IPS DF 4.7 (cell line): Measurements from ENCODE around the gene EPGN.
"Not testable (repeated sequence)": the region's sequence is repeated elsewhere in the genome, so short reads cannot be mapped to it uniquely, and the experiment has no call there.

Experiments
- DNase-seq: peaks from one replicate; pipeline ENCODE4 v3.0.0-alpha.2; 2013; ENCODE audit warnings: low spot score; ENCODE audit errors: extremely low read depth

EPGN gene

DNA sequence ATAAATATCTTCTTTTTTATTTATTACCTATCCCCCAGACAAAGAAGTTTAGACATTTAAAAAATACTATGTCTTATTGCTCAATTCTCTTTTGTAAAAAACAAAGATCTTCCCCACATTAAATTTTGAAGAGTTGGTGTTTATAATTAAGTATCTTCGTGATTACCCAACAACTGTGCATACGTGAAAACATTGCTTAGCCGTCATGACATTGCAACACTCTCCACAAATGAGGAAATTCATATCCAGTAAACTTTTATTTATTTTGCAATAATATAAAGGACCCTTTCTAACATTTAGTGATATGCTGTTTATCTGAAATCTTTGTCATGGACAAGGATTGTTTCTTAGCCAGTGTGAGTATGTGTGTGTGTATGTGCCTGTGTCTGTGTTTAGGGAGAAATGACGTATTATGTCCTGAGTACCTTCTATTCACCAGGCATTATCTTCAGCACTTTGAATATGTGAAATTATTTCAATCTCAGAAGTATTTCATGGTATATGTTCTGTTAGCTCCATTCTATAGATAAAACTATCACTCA lies 30.6 kb downstream of the EPGN start:
- DNase-seq, result no peak

DNA sequence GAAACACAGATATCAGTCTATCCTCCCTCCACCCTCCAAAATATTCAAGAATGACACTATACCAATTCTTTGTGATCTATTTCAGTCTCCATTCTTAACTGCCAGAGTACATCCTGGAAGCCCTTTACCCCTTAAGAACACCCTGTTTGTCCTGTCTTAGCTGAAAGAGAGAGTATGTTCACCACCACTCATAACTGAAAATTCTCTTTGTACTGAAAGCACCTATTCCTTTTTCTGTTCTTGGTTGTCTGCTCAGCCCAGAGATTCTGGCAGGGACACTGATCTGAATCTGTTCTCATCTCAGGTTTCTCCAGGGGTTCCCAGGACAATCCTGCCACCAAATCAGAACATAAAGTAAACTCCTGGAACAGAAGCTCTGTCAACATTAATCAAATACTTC lies 31.2 kb downstream of the EPGN start:
- DNase-seq, result no peak

DNA sequence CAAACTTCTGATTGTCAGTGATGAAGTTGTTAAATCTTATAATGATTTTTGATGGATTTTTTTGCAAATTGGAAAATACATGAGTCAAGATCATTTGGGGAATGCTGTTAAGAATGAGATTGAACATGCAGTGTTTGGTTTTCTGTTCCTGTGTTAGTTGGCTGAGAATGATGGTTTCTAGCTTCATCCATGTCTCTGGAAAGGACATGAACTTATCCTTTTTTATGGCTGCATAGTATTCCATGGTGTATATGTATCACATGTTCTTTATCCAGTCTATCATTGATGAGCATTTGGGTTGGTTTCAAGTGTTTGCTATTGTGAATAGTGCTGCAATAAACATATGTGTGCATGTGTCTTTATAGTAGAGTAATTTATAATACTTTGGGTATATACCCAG lies 32.2 kb downstream of the EPGN start:
- DNase-seq, result not testable (repeated sequence)

DNA sequence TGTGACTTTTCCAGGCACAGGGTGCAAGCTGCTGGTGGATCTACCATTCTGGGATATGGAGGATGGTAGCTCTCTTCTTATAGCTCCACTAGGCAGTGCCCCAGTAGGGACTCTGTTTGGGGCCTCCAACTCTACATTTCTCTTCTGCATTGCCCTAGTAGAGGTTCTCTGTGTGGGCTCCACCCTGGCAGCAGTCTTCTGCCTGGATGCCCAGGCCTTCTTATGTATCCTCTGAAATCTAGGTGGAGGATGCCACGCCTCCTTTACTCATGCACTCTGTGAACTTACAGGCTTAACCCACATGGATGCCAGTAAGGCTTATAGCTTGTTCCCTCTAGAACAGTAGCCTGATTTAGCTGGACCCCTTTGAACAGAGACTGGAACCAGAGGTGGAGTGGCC lies 35.8 kb downstream of the EPGN start:
- no peak for DNase-seq

DNA sequence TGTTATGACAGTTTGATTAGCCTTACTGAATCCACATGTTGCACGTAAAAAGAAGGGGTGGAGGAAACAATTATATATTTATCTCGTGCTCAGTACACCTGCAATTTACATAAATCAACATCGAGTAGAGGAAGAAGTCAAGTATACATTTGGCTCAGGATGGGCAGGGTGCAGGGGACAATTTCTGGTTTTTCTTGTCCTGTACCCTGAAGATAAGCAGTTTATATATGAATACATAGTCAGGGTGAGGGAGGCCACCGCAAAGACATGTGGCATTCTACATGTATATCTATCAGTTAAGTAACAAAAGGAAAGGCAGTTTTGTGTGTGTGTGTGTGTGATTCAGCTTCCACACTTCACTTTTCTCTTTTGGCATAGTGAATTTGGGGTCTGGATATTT lies 45.6 kb downstream of the EPGN start:
- no peak for DNase-seq

DNA sequence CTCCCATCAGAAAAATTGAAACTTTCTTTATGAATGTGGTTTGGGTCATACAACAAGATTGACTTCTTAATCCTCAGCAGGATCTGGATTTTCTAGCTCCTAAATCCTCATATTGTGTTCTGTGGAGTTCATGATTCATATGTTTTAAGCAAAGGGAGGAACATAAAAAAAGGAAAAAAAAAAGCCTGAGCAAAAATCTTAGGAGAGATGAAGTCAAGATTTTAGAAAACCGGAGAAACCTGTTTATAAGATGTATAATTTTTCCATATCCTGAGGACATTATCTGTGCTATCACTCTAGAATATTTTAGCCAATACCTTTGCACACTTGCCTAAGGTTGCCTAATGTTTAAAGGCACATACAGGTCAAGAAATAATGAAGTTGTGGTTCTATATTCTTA lies 49.7 kb downstream of the EPGN start:
- no peak for DNase-seq

DNA sequence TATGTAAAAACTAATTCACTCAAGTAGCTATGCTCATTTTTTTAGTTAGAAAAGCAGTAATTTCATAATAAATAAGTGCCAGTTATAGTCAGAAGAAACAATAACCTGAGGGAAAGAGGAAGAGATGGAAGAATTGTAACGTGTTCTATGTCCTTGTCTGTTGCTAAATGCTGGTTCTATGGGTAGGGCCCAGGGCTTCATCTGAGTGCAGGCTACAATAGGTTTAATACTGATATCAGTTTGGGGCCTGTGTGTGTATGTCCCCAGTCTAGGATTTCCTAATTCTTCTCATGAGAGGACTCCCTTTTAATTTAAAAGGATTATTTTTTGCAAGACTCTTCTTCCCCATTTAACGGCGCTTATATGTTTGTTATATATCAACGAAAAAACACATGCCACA lies 53.4 kb downstream of the EPGN start:
- no peak for DNase-seq

DNA sequence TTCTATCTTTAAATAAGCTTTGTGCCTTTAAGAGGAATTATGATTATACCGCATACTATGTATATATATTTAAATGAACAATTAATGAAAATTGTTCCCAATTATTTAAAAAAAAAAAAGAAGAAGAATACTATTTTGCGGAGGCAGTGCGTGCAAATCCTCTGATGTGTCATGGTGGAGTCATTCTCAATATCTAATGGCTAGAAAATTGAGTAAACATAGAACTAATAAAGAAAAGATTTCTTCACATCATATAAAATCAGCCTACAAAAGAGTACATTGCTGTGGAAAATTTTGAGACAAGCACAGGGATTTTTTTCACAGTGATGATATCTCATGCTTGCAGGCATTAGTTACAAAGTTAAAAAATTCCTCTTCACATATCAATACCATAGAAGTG lies 54.1 kb downstream of the EPGN start:
- no peak for DNase-seq

DNA sequence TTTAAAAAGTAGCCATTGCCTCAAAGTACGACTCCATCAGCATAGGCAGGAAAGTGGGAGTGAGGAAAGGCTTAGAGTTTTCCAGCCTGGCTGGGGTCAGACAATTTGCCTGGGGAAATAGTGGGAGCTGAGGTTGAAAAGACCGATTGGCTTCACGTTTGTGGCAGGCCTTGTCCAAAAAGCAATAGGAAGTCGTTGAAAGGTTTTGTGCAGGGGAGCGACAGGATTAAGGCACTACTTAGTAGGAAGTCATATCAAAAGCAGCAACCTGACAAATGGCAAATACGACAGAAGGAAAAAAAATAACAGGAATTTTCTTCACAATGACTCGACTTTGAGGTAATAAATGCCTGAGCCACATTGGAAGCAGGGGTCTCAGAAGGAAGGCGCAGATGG lies 56.0 kb downstream of the EPGN start:
- DNase-seq, result no peak

DNA sequence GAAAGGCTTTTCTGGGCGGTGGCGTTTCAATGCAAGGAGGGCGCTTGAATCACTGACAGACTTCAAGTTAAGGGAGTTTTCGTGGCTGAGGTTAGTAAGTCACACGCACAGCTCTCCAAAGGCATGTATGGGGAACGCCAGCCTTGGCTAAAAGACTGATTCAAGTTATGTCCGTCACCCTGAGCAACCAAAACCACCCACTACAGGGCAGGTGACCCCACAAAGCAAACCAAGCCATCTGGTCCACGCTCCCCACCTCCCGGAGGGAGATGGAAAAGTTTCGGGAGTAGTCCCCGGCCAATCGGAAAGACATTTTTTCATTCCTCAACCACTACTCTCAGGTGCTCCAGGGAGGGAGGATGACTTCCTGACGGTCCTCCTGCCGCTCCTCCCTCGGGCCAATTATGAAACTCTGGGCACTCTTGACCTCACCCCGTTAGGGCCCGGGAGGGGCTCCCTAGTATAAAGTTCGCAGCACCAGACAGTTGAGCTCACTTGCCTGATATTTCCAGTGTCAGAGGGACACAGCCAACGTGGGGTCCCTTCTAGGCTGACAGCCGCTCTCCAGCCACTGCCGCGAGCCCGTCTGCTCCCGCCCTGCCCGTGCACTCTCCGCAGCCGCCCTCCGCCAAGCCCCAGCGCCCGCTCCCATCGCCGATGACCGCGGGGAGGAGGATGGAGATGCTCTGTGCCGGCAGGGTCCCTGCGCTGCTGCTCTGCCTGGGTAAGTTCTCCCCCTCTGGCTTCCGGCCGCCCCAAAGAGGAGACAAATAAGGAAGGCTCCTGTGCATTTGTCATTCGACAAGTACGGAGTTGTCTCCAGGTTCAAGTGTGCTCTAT lies 56.6 kb downstream of the EPGN start, which contains the start of gene EREG:
Gene EREG, plus strand, starts transcription at position 494 of the 840 bp plus-strand sequence. Its CDS starts 164 bp downstream, at position 658.
- no peak for DNase-seq

DNA sequence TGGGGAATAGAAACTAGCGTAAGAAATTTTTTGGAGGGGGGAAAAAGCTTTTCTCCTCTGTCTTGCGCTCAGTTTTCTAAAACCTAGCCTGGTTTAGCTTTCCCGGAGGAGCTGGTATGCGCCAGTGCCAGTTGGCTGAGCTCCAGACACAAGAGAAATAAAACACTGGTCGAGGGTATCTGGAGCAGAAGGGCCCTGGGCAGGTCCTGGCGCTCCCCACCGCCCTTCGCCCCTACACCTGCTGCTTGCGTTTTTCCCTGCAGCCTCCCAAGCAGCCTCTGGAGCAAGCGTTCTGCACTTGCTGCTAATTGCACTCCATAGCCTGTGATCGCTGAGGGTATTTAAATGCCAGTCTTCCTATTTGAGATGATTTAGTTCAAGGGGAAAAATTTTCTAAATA lies 57.5 kb downstream of the EPGN start:
- DNase-seq, result no peak
